Measurements from ENCODE around the gene MPZL1.

MPZL1 gene

GRCh38 chr1:167746988-167747655 lies 25.3 kb downstream of the MPZL1 start:
- no peak for TF ChIP-seq CTCF (IDR thresholded peaks at IDR 0.05; ENCODE audit: extremely low read depth, missing control alignments)
- DNase-seq (ENCODE audit: low spot score): no peak

- DNase-seq (ENCODE audit: low spot score): no peak
- no peak for TF ChIP-seq CTCF (IDR thresholded peaks at IDR 0.05; ENCODE audit: extremely low read depth, missing control alignments)
Measured at GRCh38 chr1:167747988-167748387, 26.2 kb downstream of the MPZL1 start.

GRCh38 chr1:167748906-167749305 lies 27.1 kb downstream of the MPZL1 start:
- TF ChIP-seq CTCF (IDR thresholded peaks at IDR 0.05; ENCODE audit: extremely low read depth, missing control alignments): no peak
- DNase-seq (ENCODE audit: low spot score): no peak

GRCh38 chr1:167749741-167750140 lies 28.0 kb downstream of the MPZL1 start:
- DNase-seq (ENCODE audit: low spot score): no peak
- no peak for TF ChIP-seq CTCF (IDR thresholded peaks at IDR 0.05; ENCODE audit: extremely low read depth, missing control alignments)

GRCh38 chr1:167750641-167751040 lies 28.9 kb downstream of the MPZL1 start:
- TF ChIP-seq CTCF (IDR thresholded peaks at IDR 0.05; ENCODE audit: extremely low read depth, missing control alignments): no peak
- no peak for DNase-seq (ENCODE audit: low spot score)

- no peak for DNase-seq (ENCODE audit: low spot score)
Measured at GRCh38 chr1:167751676-167752075, 29.9 kb downstream of the MPZL1 start.

More at GRCh38 chr1:167751676-167752075, 29.9 kb downstream of the MPZL1 start:
- no peak for TF ChIP-seq CTCF (IDR thresholded peaks at IDR 0.05; ENCODE audit: extremely low read depth, missing control alignments)
